ENCODE data around the gene RIMS3. TPM values are rescaled to one million over a fixed set of nuclear protein-coding genes. Genes with fewer than 3 reads are reported as not detected.

Gene RIMS3
- total RNA-seq, 1 donor from 2014 or later = 2.9 TPM

DNA sequence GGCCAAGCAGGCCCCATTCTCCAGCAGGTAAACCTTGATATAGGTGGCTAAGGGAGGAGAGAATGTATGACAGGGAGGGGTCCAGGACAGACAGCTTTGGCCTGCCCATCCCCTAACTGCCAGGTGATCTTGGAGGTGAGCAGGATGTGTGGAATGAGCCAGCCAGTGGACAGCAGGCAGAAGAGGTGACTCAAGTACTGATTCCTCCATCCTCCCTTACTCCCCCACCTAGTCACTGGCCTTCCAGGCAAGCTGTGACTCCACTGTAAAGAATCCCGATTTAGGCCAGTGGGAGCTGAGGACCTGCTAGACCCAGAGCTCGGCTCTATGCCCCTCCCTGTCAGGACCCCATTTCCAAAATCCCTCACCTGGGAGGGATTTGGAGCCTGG is 36.6 kb downstream of the RIMS3 start:
- Histone ChIP-seq H3K4me3 (ENCODE audit: low read depth, low read length) (no peak overlapping the region), H3K27me3 (ENCODE audit: control insufficient read depth, insufficient read depth, low read length) (no peaks in the 10 kb centered on the region), H3K36me3 (ENCODE audit: control insufficient read depth, insufficient read depth, low read length) (no peaks in the 10 kb centered on the region)
- TF ChIP-seq, protein P1, sequence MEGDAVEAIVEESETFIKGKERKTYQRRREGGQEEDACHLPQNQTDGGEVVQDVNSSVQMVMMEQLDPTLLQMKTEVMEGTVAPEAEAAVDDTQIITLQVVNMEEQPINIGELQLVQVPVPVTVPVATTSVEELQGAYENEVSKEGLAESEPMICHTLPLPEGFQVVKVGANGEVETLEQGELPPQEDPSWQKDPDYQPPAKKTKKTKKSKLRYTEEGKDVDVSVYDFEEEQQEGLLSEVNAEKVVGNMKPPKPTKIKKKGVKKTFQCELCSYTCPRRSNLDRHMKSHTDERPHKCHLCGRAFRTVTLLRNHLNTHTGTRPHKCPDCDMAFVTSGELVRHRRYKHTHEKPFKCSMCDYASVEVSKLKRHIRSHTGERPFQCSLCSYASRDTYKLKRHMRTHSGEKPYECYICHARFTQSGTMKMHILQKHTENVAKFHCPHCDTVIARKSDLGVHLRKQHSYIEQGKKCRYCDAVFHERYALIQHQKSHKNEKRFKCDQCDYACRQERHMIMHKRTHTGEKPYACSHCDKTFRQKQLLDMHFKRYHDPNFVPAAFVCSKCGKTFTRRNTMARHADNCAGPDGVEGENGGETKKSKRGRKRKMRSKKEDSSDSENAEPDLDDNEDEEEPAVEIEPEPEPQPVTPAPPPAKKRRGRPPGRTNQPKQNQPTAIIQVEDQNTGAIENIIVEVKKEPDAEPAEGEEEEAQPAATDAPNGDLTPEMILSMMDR (IDR thresholded peaks at IDR 0.05; ENCODE audit: insufficient read depth, low read length, poor library complexity, severe bottlenecking) = no peak
- no peak for DNase-seq (ENCODE audit: low read depth)

DNA sequence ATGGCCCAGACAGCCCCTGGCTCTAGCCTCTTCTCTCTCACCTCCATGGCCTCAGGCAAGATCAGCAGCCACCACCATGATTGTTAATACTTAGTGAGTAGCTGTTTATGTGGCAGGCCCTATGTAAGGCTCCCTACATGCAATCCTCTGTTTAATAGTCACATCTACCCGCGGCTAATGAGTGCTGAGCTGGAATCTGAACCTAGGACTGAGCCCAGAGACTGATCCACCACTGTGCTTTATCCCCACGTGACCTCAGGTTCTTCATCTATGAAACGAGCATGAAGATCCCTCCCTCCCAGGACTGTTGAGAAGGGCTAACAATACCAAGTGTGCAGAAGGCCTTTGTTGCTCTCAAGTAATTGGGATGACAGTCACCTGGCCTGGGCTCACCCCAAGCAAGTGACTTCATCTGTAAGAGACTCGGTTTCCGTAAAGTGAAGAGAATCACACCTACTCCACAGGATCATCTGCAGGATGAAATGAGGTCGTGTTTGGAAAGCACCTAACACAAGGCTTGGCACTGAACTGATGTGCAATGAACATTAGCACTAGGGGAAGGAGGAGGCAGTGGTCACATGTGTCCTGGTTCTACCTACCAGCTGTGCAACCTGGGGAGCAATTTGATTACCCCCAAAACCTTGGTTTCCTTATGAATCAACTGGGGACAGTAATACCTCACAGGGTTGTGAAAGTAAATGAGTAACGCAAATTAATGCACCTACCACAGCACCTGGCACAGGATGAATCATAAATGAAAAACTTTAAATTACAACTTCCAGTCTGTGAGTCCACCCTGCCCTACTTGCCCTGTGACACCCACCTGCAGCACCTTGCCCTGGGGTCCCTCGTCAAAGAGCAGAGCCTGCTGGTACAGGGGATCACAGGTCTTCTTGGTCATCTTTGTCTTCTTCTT is 37.2 kb downstream of the RIMS3 start:
- H3K4me3 ChIP-seq (ENCODE audit: low read depth, low read length) = no peak overlapping the region
- H3K36me3 ChIP-seq (ENCODE audit: control insufficient read depth, insufficient read depth, low read length) = no peaks in the 10 kb centered on the region
- TF ChIP-seq, protein P1 (IDR thresholded peaks at IDR 0.05; ENCODE audit: insufficient read depth, low read length, poor library complexity, severe bottlenecking) = no peak
- no peak for DNase-seq (ENCODE audit: low read depth)
- no peaks in the 10 kb centered on the region for H3K27me3 ChIP-seq (ENCODE audit: control insufficient read depth, insufficient read depth, low read length)

DNA sequence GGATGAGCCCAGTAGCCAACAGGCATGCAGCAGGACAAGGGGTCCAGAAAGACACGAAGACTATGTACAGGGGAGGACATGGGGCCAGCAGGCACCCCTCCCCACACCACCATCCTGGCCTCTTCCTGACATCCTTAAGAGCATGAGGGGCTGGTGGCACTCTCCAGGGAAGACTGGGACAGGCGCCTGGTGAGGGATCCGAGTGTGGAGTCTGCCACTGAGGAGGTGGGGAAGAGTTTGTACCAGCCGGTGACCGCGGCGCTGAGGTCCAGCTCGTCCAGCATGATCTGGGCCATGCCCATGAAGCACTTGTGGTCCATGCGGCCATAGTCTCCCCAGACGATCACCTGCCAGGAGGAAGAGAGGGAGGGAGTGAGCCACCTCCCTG is 39.1 kb downstream of the RIMS3 start:
- Histone ChIP-seq H3K27me3 (ENCODE audit: control insufficient read depth, insufficient read depth, low read length) (no peaks in the 10 kb centered on the region), H3K4me3 (ENCODE audit: low read depth, low read length) (no peak overlapping the region), H3K36me3 (ENCODE audit: control insufficient read depth, insufficient read depth, low read length) (no peaks in the 10 kb centered on the region)
- TF ChIP-seq, protein P1 (IDR thresholded peaks at IDR 0.05; ENCODE audit: insufficient read depth, low read length, poor library complexity, severe bottlenecking) = no peak
- DNase-seq (ENCODE audit: low read depth) = no peak

DNA sequence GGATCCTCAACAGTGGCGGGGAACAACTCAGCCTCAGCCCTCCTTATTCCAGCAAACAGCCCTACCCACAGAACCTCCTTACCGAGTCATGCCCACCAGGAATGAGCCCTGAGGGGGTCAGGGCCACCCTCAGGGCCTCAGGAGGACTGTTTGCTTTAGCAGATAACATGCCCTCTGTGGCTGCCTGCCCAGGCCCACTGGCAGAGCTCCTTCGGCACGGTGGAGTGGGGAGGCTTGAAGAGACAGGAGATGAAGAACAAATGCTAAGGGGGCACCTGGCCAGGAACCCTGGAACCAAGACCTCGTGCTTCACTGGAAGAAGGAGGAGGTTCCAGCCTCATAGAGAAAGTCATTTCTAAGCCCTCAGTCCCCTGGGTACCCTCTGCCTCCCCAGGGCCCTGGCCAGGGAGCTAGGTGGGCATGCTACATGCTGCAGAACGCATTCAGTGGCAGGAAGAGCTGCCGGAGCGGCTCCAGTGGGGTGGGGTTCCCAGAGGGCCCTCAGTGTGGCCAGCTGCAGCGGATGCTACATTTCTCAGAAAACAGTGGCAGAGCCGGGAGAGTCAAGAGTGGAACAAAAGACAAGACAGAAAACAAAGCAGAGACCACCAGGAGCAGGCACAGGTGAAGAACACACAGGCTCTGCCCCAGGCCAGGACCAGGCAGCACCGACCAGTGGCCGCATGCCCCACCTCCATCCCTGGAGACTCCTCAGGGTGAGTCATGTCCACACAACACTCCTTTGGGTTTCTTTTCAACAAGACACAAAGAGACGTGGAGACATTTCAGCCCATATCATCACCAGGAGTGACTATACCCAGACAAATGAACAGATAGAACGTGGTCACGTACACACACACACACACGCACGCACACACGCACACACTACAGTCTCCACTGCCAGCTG is 39.8 kb downstream of the RIMS3 start:
- Histone ChIP-seq H3K36me3 (ENCODE audit: control insufficient read depth, insufficient read depth, low read length) (no peaks in the 10 kb centered on the region), H3K27me3 (ENCODE audit: control insufficient read depth, insufficient read depth, low read length) (no peaks in the 10 kb centered on the region), H3K4me3 (ENCODE audit: low read depth, low read length) (no peak overlapping the region)
- TF ChIP-seq, protein P1 (IDR thresholded peaks at IDR 0.05; ENCODE audit: insufficient read depth, low read length, poor library complexity, severe bottlenecking) = no peak
- no peak for DNase-seq (ENCODE audit: low read depth)

DNA sequence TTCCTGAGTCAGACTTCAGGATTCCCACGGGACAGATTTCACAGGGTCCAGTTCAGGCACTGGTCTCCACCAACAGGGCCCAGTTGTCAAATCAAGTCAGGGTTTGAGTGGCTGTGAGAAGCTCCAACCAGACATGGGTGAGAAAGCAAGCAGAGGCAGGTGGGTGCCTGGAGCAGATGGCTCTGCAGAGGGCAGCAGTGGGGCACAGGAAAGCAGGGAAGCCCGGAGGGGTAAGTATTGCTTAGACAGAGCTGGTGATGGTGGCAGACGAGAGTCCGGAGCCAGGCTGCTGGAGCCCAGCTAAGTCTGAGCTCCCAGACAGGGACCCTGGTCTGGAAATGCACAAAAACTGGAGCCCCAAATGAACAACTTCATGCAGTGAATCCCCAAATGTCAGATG is 40.4 kb downstream of the RIMS3 start:
- Histone ChIP-seq H3K36me3 (ENCODE audit: control insufficient read depth, insufficient read depth, low read length) (no peaks in the 10 kb centered on the region), H3K4me3 (ENCODE audit: low read depth, low read length) (no peak overlapping the region), H3K27me3 (ENCODE audit: control insufficient read depth, insufficient read depth, low read length) (no peaks in the 10 kb centered on the region)
- DNase-seq (ENCODE audit: low read depth) = no peak
- TF ChIP-seq, protein P1 (IDR thresholded peaks at IDR 0.05; ENCODE audit: insufficient read depth, low read length, poor library complexity, severe bottlenecking) = peak; percentile 46

Measured in kidney epithelial cell (primary cell).